G401.6 (cell line): ENCODE measurements around the gene AMOTL2.

ENCODE experiments used
- FAIRE-seq: peaks from 2 replicates; lab custom pipeline; 2012; peaks lifted over from hg19 to GRCh38; lab: Jason Lieb, UNC

The AMOTL2 gene

DNA sequence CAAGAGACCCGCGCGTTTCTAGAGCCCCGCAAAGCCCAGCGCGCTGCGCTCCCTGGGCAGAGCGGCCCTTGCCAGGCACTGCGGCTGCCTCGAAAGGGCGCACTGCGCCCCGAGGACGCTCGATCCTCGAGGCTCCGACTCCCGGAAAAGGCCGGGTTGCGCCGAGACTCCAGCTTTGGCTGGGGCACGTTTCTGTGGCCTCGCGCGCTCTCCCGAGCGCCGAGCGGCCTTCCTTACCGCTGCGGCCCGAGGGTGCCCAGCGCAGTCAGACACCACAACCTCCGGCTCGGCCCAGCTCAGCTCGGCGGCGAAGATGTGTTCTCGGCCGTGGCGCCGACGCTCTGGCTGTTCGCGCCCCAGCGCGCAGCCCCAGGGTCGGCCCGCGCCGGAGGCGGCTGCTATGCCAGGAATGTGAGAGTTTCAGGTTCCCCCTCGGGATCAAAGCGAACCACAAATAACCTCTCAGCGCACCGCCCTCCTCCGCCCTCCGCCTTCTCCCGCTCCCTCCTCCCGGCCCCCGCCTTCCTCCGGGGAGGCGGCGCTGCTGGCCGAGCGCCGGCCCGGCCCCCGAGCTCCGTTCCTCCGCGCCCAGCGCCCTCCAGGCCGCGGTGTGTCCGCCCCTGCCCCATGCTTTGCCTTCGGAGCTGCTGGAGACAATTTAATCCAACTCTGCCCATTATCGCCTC, at the start of gene AMOTL2:
Gene AMOTL2 (minus strand): TSS at position 343 of the 686 bp plus-strand sequence. CDS start 3,014 bp downstream, outside the sequence.
- FAIRE-seq: peak; percentile 66

DNA sequence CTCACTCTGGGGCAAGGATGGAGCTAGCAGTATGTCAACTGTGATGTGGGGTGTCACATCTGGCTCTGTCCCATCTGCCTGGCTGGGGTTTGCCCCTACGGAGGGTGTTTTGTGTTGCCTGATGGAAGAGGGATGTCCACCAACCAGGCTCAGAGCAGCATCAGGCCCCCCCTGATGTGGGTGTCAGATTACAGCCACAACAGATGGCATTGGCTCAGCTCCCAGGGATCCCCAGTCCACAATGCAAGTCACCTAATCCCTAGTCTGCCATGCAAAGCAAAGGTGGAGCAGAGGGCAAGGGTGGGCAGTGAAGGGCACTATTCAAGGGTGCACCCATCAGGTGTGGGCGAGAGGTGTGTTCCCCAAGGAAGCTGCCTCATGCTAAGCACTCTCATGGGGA, 48.9 kb upstream of the AMOTL2 start:
- no peak for FAIRE-seq

DNA sequence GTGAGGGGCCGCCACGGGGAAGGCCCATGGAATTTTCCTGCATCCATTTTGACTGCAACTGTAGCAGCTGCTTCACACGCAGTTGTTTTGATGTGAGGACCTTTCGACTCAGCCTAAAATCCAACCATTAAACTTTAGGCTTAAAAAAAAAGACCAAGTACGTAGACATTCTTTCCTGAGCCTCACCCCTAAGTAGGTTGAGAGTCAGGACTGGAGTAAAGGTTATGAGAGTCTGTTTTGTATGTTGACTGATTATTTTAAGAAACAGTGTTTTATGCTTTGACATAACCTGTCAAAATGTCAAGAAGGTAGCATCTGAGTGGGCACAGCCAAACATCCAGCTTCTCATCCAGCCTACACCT, 45.7 kb upstream of the AMOTL2 start:
- FAIRE-seq: no peak

DNA sequence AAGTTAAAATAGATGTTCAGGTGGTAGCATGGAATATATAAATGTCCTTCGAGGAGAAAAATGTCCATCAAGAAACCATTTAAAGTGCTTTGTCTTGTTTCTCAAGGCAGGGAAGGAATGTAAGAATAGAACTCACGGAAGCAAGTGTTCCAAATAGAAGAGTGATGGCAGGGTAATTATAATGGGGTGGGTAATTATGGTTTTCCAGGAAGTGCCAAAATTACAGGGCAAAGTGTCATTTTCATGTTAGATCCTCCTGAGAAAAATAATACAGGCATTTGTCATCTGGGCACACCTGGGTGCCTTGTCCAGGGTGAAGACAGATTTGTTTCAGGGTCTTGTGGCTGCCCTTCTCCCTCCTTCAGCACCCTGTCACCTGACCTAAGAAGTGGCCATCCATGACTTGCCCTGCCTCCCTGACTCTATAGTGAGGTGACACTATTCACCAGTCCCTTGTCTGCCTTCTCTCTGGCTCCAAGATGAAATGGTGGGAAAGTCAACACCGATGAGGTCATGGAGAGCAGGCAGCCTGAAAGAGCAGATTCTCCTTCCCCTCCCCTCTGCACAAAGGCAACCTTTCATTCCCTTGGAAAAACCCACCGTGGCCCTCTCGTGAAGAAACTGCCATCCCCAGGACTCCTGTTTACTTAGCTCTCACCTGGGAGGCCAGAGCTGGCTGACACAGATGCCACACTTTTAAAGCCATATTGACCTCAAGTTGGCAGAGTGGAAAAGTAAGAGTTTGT, 45.1 kb upstream of the AMOTL2 start:
- FAIRE-seq: no peak

DNA sequence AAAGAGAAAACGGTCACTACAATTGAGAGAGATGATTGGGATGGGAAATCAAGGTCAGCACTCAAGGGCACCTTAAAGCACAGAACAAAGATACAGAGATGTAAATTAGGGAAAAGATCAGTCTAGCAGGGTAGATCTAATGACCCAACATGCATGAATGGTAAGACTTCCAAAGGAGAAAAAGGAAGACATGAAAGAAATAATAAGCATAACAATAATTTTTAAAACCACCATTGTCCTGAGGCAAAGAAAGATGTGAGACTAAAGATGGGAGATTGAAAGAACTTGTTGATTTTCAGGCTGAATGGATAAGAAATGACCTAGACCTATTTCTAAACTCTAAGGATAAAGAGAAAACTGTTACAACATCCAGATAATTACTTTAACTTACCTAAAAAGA, 34.8 kb upstream of the AMOTL2 start:
- FAIRE-seq: no peak

DNA sequence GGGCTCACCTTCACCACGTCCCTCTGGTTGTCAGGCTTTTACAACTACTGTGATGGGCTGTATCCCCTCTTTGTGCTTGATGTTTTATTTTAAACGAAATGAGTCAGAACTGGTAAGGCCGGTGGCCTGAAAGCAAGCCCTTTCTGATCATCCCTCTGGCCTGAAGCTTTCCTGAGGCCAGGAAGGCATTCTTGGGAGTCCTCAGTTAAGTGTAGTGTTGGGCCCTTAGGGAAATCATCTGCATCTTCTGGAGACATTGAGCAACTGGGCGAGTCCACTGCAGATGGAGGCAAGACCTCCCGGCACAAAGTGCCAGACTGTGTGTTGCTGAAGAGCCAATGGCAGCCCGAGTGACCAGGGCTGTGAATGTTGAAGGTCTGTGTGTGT, 33.0 kb upstream of the AMOTL2 start:
- FAIRE-seq: no peak

DNA sequence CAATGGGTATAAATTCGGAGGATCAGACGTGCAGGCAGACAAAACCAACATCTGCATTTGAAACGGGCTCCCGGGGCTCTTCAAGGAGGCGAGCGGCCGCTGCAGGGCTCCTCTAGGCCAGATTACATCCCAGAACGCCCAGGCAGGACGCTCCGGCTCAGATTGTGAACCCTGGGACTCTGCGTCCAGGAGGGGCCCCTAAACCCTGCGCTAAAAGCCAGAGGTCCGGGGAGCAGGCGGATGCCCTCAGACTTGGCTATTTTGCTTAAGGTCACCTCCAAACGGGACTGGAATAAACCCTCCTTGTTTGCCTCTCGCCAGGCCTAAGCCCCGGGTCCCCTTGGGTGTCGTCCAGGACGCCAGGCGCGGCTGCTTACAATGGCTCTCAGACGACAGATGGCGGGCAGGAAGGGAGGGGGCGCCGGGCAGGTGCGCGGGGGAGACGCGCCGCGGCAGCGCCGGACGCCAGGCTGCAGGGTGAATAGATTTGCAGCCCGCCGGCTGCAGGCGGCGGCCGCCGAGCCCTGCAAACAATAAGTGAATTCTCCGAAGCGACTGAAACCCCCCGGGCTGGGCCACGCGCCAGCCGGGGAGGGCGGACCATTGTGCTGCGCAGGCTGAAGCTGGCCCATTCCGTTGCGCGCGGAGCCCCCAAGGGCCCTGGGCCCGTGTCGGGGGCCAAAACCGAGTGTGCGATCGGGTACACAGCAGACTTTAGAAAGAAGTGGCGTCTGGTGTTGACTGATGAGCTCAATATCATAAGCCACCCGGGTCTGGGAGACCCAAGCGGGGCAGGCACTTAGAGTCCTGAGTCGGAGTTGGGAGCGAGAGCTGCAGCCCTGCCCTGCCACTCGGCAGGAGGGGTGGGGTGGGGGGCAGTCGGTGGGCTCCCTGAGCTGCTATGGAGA, 32.3 kb upstream of the AMOTL2 start:
- FAIRE-seq: no peak

DNA sequence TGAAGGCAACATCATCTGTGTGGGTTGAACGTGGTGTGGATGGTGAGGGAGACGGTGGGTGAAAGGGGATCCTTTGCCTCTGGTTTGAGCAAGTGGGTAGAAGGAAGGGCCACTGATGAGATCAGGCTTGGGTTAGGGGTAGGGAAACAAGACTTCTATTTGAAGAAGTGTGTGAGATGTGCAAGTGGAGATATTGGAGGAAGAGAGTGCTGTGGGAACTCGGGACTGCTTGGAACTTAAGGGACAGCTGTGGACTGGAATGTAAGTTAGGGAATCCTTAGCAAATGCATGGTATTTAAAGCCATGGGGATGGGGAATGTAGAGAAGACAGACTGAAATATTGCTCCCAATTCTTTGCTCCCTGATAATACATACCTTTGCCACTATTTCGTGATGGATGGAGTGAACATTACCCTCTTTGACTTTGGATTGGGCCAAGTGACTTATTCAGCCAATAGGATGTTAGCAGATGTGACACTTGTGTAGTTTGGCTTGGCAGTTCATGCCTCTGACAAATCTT, 30.2 kb upstream of the AMOTL2 start:
- FAIRE-seq: no peak

DNA sequence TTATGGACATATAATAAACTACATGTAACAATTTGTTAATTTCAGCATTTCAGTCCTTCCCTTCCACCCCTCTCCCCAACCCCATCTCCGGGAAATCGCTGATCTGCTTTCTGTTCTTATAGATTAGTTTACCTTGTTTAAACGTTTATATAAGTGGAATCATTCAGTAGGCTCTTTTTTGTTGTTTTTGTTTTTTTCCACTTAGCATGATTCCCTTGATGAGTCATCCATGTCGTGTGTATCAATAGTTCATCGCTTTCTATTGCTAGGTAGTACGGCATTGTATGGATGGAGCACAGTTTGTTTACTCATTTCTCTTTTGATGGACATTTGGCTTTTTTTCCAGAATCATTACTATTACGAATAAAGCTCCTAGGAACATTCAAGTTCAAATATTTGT, 23.5 kb upstream of the AMOTL2 start:
- no peak for FAIRE-seq

DNA sequence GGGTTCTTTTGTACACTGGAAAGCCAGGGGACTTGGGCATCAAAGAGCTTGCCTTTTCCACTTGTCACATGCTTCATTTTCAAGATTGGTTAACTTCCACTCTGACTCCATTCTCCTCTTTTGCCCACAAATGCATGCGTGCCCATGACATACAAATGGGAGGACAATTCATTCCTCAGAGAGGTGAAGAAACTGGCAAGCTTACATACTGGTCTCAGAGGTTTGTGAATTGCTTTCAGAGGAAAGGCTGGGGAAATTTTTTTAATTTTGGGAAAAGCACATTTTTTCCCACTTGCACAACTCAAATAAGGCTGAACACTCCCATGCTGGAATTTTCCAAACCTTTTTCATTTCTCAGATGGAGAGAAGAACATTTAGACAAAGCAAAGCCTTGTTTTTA, 20.9 kb upstream of the AMOTL2 start:
- FAIRE-seq: no peak

DNA sequence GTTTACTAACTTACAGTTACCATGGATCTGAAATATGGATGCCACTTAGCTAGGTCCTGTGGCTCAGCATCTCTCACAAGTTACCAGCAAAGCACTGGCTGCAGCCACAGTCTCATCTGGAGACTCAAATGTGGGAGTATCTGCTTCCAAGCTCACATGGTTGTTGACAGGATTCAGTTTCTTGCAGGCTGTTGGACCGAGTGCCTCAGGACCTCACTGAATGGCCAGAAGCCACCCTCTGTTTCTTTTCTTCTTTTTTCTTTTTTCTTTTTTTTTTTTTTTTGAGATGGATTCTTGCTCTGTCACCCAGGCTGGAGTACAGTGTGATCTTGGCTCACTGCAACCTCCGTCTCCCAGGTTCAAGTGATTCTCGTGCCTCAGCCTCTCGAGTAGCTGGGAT, 20.1 kb upstream of the AMOTL2 start:
- no peak for FAIRE-seq

DNA sequence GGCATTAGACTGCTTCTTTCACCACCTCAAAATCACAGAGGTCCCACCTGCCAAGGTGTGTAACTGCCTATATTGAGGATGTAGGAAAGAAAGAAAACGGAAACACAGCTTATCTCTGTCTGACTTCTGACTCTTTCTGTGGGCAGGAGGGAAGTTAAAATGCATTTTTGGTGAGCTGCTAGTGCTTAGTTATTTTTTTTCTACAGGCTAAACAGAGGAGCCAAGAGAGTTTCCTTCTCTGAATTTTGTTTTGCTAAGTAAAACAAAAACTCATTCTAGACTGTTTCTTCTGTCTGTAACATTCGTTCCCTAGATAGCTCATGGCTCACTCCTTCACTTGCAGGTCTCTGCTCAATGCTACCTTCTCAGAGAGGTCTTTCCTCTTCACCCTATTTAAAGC, 18.8 kb upstream of the AMOTL2 start:
- FAIRE-seq: no peak

DNA sequence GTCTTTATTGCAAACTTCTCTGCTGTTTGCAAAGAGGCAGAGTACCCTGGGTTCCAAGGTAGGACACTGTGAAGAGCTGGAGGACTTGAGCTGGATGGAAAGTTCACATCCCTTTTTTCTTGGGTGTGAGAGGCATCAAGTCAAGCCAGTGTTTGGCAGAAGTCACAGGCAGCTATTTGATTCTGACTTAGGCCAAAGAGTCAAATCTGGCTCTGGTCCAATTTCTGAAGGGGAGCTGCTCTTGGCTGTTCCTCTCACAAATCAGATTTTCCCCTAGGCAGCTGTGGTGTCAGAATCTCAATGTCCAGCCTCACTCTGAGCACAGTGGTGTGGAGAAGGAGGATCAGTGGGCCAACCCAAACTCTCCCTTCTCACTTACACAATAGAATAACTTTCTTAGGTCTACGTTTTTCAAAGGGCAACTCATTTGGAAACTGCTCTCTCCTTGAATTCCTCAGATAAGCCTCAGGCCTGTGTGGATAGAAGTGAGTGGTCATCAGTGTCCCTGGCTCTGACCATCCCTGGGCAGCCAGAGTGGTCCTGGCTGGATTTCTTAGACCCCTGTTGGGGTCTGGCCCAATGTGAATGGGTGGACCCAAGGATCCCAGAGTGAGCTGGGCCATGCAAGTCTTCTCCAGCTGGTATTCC, 18.2 kb upstream of the AMOTL2 start:
- no peak for FAIRE-seq

DNA sequence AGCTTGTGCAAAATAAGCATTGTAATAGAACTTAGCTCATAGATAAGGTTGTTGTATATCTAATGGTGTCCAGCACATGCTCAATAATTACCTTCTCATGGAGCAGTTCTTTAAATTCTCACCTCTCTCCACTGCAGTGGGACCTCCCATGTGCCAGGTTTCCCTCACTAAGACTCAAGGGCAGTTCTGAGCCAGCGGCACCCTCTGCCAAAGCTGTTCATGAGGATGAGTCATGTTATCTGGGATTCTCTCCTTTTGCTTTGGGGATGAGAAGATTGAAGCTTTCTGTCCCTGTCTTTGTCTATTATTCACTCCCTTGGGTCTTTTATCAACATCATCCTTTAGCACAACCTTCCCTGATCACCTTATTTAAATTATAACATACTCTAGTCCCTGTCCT, 15.6 kb upstream of the AMOTL2 start:
- no peak for FAIRE-seq

DNA sequence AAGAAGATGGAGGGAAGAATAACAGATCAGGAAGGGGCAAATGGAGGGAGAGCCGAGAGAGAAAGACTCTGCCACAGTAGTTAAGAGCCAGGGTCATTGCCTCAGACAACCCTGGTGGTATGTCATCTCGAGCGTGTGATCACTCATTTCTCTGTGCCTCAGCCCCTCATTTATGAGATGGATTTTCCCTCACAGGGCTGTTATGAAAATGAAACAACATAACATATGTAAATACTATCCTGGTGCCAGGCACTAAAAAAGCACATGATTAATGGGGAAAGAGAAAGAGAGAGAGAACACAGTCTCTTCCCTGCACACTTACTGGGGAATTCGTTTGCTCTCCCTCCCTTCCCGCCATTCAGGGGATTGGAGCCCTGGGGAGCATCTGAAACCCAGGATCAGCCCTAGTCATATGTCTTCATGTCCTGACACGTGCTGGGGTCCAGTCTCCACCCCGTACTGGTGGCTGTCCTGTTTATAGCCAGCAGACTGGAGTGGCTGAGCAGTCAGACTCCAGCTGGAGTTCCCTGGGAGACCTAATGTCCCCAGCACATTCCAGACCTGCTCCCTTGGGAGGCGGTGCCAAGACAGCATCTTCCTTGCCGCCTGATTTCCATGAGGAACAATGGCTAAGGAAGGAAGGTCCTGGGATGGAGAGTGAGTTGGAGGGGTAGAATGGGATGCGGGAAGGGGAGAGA, 14.7 kb upstream of the AMOTL2 start:
- no peak for FAIRE-seq

DNA sequence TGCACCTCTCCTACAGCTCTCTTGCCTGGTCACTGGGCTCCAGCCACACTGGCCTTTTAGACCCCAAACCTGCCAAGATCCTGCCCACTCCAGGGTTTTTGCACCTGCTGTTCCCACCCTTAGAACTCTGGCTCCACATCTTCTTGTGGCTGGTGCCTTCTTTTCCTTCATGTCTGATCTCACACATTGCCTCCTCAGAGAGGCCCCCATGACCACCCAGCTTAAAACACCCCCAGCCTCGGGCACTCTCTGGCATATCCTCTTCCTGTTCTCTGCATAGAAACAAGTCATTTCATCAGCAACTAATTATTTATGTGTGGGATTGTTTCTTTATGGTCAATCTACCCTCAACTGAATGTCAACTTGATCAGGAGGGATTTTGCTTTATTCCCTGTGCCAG, 14.0 kb upstream of the AMOTL2 start:
- no peak for FAIRE-seq

DNA sequence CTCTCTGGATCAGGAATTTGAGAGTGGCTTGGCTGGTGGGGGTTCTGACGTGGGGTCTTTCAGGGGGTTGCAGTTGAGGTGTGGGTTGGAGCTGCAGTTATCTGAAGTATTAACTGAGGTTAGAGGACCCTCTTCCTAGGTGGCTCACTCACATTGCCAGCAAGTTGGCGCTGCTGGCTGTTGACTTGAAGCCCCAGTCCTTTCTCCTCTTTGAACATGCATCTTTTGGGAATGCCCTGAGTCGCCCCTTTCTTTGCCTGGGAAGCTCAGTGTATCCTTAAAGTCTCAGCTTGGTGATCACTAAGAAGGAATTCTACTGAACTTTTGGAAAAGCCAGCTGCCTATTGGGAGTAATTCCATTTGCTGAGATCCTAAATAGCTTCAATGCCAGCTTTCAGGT, 13.0 kb upstream of the AMOTL2 start:
- FAIRE-seq: no peak

DNA sequence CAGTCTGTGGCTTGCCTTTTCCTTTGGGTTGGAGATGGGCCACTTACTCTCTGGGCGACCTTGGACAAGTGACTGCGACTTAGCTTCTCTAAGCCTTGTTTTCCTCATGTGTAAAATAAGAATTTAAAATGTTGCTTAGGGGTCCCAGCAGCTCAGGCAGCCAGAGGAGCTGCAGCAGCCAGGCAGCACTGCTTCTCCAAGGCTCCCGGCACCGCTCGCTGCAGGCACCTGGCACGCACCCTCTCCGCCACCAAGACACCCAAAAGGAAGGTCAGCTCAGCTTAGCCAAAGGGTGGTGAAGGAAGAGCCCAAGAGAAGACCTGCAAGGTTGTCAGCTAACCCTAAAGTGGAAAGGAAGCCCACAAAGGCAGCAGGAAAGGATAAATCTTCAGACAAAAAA, 10.7 kb upstream of the AMOTL2 start:
- FAIRE-seq: no peak

DNA sequence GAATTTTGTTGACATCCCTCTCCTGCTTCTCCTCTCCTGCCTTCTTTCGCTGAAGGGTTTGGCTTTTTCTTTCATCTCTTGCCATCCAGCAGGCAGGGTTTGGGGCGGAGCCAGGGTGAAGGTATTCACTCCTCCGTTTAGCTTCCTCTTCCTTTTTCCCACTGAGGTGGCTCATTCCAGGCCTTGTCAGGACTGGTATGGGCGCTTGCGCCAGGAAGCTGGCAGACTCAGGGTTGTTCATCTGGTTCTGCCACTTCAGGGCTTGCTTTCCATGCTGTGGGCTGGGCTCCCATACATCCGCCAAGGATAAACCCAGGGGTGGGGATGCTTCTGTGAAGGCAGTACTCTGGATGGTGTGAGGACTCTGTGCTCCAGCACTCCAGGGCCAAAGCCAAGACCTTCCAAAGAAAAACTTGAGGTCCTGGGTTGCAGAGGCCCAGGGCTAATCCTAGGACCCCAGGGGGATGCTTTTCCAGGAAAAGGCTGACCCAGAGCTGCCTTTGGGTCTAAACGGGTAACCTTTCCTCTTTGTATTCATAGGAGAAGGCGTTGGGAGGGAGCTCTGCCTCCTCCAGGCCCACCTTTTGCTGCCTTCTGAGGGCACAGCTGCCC, 7.7 kb upstream of the AMOTL2 start:
- peak; percentile 23 for FAIRE-seq

DNA sequence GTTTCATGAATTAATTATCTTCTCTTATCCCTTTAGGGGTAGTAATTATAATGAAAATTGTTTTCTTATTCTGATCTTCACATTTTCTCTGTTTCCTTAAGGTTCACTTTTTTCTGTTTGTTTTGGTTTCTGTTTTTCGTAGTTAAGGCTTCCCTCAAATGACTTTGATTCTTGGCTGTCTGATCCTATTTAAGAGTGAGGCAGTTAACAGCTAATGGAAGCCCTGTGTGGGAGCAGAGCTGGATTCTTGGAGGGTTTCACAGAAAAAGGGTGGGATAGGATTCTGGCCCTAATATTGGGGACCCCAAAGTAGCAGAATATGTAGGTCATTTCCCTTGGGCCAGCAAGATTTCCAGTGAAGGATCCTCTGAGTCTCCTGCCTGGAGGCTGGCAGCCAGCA, 6.8 kb upstream of the AMOTL2 start:
- peak; percentile 87 for FAIRE-seq

DNA sequence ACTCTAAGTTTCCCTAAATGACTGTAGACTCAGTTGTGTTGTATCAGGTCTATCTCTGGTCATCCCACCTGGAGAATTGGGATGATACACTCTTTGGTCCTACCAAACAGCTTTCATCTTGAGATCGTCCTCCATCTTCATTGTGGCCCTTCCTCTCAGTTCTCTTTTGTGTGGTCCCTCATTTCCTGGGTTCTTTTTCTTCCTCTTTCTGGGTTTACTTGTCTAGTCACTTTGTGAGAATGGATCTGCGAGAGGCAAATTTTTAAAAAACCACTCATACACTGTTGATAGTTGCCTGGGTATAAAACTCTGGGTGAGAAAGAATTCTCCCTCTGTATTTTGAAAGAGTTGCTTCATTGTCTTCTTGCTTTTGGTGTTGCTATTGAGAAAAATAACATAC, 6.0 kb upstream of the AMOTL2 start:
- no peak for FAIRE-seq
